Stomach (tissue), 9 donors: ENCODE measurements around the gene CRB2. TPM values are rescaled to one million over a fixed set of nuclear protein-coding genes. Genes with fewer than 3 reads are reported as not detected.
A peak's percentile ranks its signal among the peaks of the same experiment; 100 is the strongest.
"Not testable (repeated sequence)": the region's sequence is repeated elsewhere in the genome, so short reads cannot be mapped to it uniquely, and the experiment has no call there.

ENCODE experiments used
- DNase-seq, 2 donors: peaks; one replicate each; pipeline versions ENCODE4 v3.0.0 to v3.0.0-alpha.2; 2013 to 2019
- H3K27ac ChIP-seq, 5 donors: fragments of 200-600 bp in 4 of 5; sonication (generic) in 4 of 5; one replicate each; pipeline ENCODE4 v1.5.1; 2013 to 2019; ENCODE audit warnings: mild to moderate bottlenecking in 1 of 5, moderate library complexity in 1 of 5
- H3K27me3 ChIP-seq, 3 donors: fragments of 200-600 bp; sonication (generic); one replicate each; pipeline ENCODE4 v1.5.1; 2017 to 2019; ENCODE audit warnings: mixed run types in 1 of 3
- H3K36me3 ChIP-seq, 4 donors: fragments of 200-600 bp; sonication (generic); 1 replicate in 3 of 4; 2 replicates in 1 of 4; pipeline ENCODE4 v1.5.1; 2016 to 2019
- H3K4me1 ChIP-seq, 4 donors: fragments of 200-600 bp; sonication (generic); one replicate each; pipeline ENCODE4 v1.5.1; 2016 to 2019
- H3K4me3 ChIP-seq, 4 donors: fragments of 200-600 bp; sonication (generic) in 3 of 4; one replicate each; pipeline ENCODE4 v1.5.1; 2016 to 2019; ENCODE audit warnings: mild to moderate bottlenecking in 1 of 4
- H3K9me3 ChIP-seq, 4 donors: fragments of 200-600 bp; sonication (generic); one replicate each; pipeline ENCODE4 v1.5.1; 2016 to 2019
- CTCF ChIP-seq, 7 experiments: fragments of 450-650 bp in 4 of 7; fragments of 200-600 bp in 3 of 7; sonication (generic) in 3 of 7; IDR thresholded peaks; one replicate each; pipeline ENCODE4 v1.5.1; 2016 to 2019; ENCODE audit warnings: antibody characterized with exemption in 7 of 7, control low read depth in 2 of 7, mild to moderate bottlenecking in 1 of 7
- EP300 ChIP-seq: sonication (generic); formaldehyde crosslinking; IDR thresholded peaks from one replicate; pipeline ENCODE4 v1.6.1; 2017; ENCODE audit warnings: antibody characterized with exemption
- POLR2A ChIP-seq, 4 donors: fragments of 450-650 bp; IDR thresholded peaks; one replicate each; pipeline ENCODE4 v1.6.1; 2016; ENCODE audit warnings: antibody characterized with exemption in 4 of 4, control low read depth in 2 of 4, mild to moderate bottlenecking in 1 of 4, moderate library complexity in 1 of 4
- POLR2AphosphoS5 ChIP-seq, 3 donors: sonication (generic); formaldehyde crosslinking; IDR thresholded peaks; one replicate each; pipeline ENCODE4 v1.6.1; 2016; ENCODE audit warnings: antibody characterized with exemption in 3 of 3
- WGBS, 5 donors: extraction: QIAGEN DNeasy Blood & Tissue Kit in 3 of 5; methylation state at CpG; one replicate each; pipeline versions ENCODE4 v1.1.5 to v1.1.7; 2013 to 2018; 5-methylcytosine and 5-hydroxymethylcytosine counted together
- intact Hi-C: fragments of 100-400 bp; cut with DNase I; formaldehyde crosslinking; loops from one replicate; pipeline ENCODE4 v1.15.1; 2023; ENCODE audit warnings: low total_unique reads
- polyA plus RNA-seq, 3 donors: library from polyadenylated mRNA; stranded (reverse); fragments of 200-250 nt; gene quantifications; one replicate each; pipeline ENCODE4 v1.2.3, GENCODE V29; 2013
- total RNA-seq, 5 donors: library from RNA; depleted of rRNA; stranded (reverse); fragments of >200 nt; gene quantifications; one replicate each; pipeline versions ENCODE4 v1.1.0 to v1.2.3, GENCODE V29; 2014 to 2016
- donor health status: healthy with polysubstance abuse.
- donor health status: Bipolar disorder and iron deficiency.
- donor health status: healthy.

The CRB2 gene
- total and polyA plus RNA-seq, 8 donors = 0.03 to 4.3 (median 0.19) TPM; not detected in 4

GRCh38 chr9:123331346-123332060, 24.5 kb upstream of the CRB2 start:
- peaks cover 13 to 35% (median 27%) of the 10 kb centered on the region in 4 donors for H3K4me1 ChIP-seq
- no peak overlapping the region for H3K4me3 ChIP-seq
- H3K27me3 ChIP-seq = no peaks in the 10 kb centered on the region
- intact Hi-C loops = no loop called here
- DNase-seq = no peak
- H3K27ac ChIP-seq = no peak overlapping the region
- no peaks in the 10 kb centered on the region for H3K9me3 ChIP-seq
- TF ChIP-seq CTCF (IDR thresholded peaks at IDR 0.05) = no peak
- no peak for TF ChIP-seq EP300
- TF ChIP-seq POLR2A (IDR thresholded peaks at IDR 0.05) = no peak
- TF ChIP-seq POLR2AphosphoS5 (IDR thresholded peaks at IDR 0.05) = no peak
- WGBS, 5 donors = 89 to 91% (median 91%) methylated on average over 14 to 15 of the region's 15 CpGs
- H3K36me3 ChIP-seq = no peaks in the 10 kb centered on the region

GRCh38 chr9:123333058-123333669, 22.8 kb upstream of the CRB2 start:
- DNase-seq, H3K27me3 ChIP-seq, H3K36me3 ChIP-seq, intact Hi-C loops, H3K27ac ChIP-seq, H3K9me3 ChIP-seq, H3K4me3 ChIP-seq: not testable (repeated sequence)
- WGBS, 5 donors = 60 to 71% (median 65%) methylated on average over 8 of the region's 8 CpGs
- H3K4me1 ChIP-seq = peaks cover 9 to 27% (median 16%) of the 10 kb centered on the region in 4 donors

DNA sequence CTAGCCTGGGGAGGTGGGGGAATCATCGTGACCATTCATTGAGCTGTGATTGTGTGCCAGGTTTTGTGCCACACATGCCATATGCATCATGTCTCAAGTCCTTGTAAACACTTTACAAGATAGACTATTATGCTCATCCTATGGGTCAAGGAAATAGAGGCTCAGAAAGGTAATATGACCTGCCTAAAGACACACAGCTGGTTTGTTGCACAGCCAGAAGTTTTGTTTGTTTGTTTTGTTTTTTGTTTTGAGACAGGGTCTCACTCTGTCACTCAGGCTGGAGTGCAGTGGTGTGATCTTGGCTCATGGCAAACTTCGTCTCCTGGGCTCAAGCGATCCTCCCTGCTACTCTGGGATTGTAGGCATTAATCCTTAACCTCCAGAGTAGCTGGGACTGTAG, 21.4 kb upstream of the CRB2 start:
- H3K4me3 ChIP-seq = no peak overlapping the region
- H3K27ac ChIP-seq = no peak overlapping the region
- TF ChIP-seq EP300 (no peak), POLR2A (IDR thresholded peaks at IDR 0.05) (no peak), POLR2AphosphoS5 (IDR thresholded peaks at IDR 0.05) (no peak), CTCF (IDR thresholded peaks at IDR 0.05) (no peak)
- peaks cover 9 to 32% (median 21%) of the 10 kb centered on the region in 4 donors for H3K4me1 ChIP-seq
- intact Hi-C loops = no loop called here
- no peaks in the 10 kb centered on the region for H3K27me3 ChIP-seq
- no peak for DNase-seq
- 86 to 97% (median 94%) methylated on average over 3 of the region's 3 CpGs for WGBS, 5 donors
- no peaks in the 10 kb centered on the region for H3K9me3 ChIP-seq
- no peaks in the 10 kb centered on the region for H3K36me3 ChIP-seq

DNA sequence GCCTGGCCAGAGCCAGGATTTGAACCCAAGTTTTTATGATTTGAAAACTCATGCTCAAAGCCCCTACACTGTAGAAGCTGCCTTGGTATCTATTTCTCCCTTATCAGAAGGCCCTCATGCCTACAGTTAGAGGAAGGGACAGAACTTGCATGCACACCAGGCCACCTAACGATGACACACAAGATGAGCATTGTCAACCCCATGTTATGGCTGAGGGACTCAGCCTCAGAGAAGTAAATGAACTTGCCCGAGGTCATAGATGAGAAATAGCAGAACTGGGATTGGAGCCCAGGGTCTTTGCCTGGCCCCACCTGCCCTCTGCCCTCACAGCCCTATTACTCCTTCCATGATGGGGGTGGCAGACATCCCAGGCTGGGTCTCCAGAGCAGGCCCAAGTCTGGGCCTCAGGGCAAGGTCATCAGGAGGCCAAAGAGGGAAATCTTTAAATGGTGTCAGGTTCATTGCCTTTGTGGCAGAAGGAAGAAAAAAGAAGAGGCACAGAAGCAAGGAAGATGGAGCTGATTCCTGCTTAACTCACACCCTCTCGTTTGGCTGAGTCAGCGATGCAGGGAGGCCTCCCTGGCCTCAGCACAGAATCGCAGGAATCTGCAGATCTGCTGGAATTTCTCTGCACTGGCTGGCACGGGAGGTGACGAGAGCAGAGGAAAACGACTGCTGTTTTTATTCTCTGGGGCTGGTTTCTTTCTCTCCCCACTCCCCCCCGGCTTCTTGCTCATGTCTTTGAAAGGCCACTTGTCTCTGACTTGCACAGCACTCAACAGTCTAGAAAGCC, 20.6 kb upstream of the CRB2 start:
- peak in 1 of 2 donors; percentile 78 for DNase-seq
- Histone ChIP-seq H3K4me1 (peaks cover 9 to 40% (median 24%) of the 10 kb centered on the region in 4 donors), H3K4me3 (no peak overlapping the region), H3K27me3 (no peaks in the 10 kb centered on the region), H3K27ac (peak overlapping the region in 1 of 5 donors; percentile 38), H3K9me3 (no peaks in the 10 kb centered on the region), H3K36me3 (no peaks in the 10 kb centered on the region)
- intact Hi-C loops = no loop called here
- 26 to 43% (median 29%) methylated on average over 9 of the region's 9 CpGs for WGBS, 5 donors
- TF ChIP-seq CTCF (IDR thresholded peaks at IDR 0.05) (no peak), EP300 (no peak), POLR2A (IDR thresholded peaks at IDR 0.05) (no peak), POLR2AphosphoS5 (IDR thresholded peaks at IDR 0.05) (no peak)
